ENCODE measurements around the gene PPT2.

Gene PPT2

GRCh38 chr6:32173051-32173727 lies 19.2 kb downstream of the PPT2 start:
- H3K4me1 Mint-ChIP-seq (ENCODE audit: low read depth): peaks cover 36% of the 10 kb centered on the region
- H3K4me3 Mint-ChIP-seq: no peak overlapping the region
- DNase-seq (ENCODE audit: low spot score): no peak
- H3K36me3 Mint-ChIP-seq (ENCODE audit: low read depth): peaks cover 19% of the 10 kb centered on the region
- H3K27ac Mint-ChIP-seq: peak overlapping the region; percentile 56
- no peaks in the 10 kb centered on the region for H3K27me3 Mint-ChIP-seq (ENCODE audit: low read depth)
- H3K9me3 Mint-ChIP-seq: no peaks in the 10 kb centered on the region

GRCh38 chr6:32174416-32174815 lies 20.5 kb downstream of the PPT2 start:
- no peak for DNase-seq (ENCODE audit: low spot score)
- Mint-ChIP-seq H3K9me3 (no peaks in the 10 kb centered on the region), H3K36me3 (ENCODE audit: low read depth) (peaks cover 21% of the 10 kb centered on the region), H3K27ac (no peak overlapping the region), H3K4me3 (peak overlapping the region; percentile 97), H3K4me1 (ENCODE audit: low read depth) (peaks cover 45% of the 10 kb centered on the region), H3K27me3 (ENCODE audit: low read depth) (no peaks in the 10 kb centered on the region)

- peaks cover 18% of the 10 kb centered on the region for H3K36me3 Mint-ChIP-seq (ENCODE audit: low read depth)
- no peaks in the 10 kb centered on the region for H3K9me3 Mint-ChIP-seq
- H3K27ac Mint-ChIP-seq: peak overlapping the region; percentile 70
- no peaks in the 10 kb centered on the region for H3K27me3 Mint-ChIP-seq (ENCODE audit: low read depth)
- H3K4me1 Mint-ChIP-seq (ENCODE audit: low read depth): peaks cover 47% of the 10 kb centered on the region
- no peak for DNase-seq (ENCODE audit: low spot score)
- peak overlapping the region; percentile 97 for H3K4me3 Mint-ChIP-seq
Measured at GRCh38 chr6:32175322-32175710, 21.4 kb downstream of the PPT2 start.

GRCh38 chr6:32175711-32176475 lies 22.0 kb downstream of the PPT2 start, which contains the start of gene AGPAT1:
Gene AGPAT1, minus strand, starts transcription at chr6:32176084. Its CDS starts 4,588 bp downstream, at chr6:32171496.
- Mint-ChIP-seq H3K27me3 (ENCODE audit: low read depth) (no peaks in the 10 kb centered on the region), H3K9me3 (no peaks in the 10 kb centered on the region), H3K4me1 (ENCODE audit: low read depth) (peaks cover 47% of the 10 kb centered on the region), H3K36me3 (ENCODE audit: low read depth) (peaks cover 21% of the 10 kb centered on the region), H3K4me3 (peak within 1 kb of the TSS; percentile 97), H3K27ac (peak within 1 kb of the TSS; percentile 98)
- DNase-seq (ENCODE audit: low spot score): peak; percentile 93

GRCh38 chr6:32176476-32177182 lies 22.7 kb downstream of the PPT2 start:
- Mint-ChIP-seq H3K4me3 (peak overlapping the region; percentile 97), H3K27me3 (ENCODE audit: low read depth) (no peaks in the 10 kb centered on the region), H3K27ac (peak overlapping the region; percentile 98), H3K9me3 (no peaks in the 10 kb centered on the region), H3K4me1 (ENCODE audit: low read depth) (peaks cover 45% of the 10 kb centered on the region), H3K36me3 (ENCODE audit: low read depth) (peaks cover 22% of the 10 kb centered on the region)
- no peak for DNase-seq (ENCODE audit: low spot score)

- peaks cover 25% of the 10 kb centered on the region for H3K36me3 Mint-ChIP-seq (ENCODE audit: low read depth)
- DNase-seq (ENCODE audit: low spot score): peak; percentile 49
- no peaks in the 10 kb centered on the region for H3K27me3 Mint-ChIP-seq (ENCODE audit: low read depth)
- H3K9me3 Mint-ChIP-seq: no peaks in the 10 kb centered on the region
- H3K4me1 Mint-ChIP-seq (ENCODE audit: low read depth): peaks cover 45% of the 10 kb centered on the region
- H3K4me3 Mint-ChIP-seq: peak overlapping the region; percentile 97
- H3K27ac Mint-ChIP-seq: peak overlapping the region; percentile 98
Measured at GRCh38 chr6:32177183-32177787, 23.3 kb downstream of the PPT2 start.

GRCh38 chr6:32177788-32178546 lies 24.0 kb downstream of the PPT2 start, which contains the start of gene RNF5:
Gene RNF5, plus strand, starts transcription at chr6:32178405. Its CDS starts 107 bp downstream, at chr6:32178512.
- Mint-ChIP-seq H3K4me3 (peak within 1 kb of the TSS; percentile 97), H3K9me3 (no peaks in the 10 kb centered on the region), H3K36me3 (ENCODE audit: low read depth) (peaks cover 29% of the 10 kb centered on the region), H3K27ac (peak within 1 kb of the TSS; percentile 98), H3K27me3 (ENCODE audit: low read depth) (no peaks in the 10 kb centered on the region), H3K4me1 (ENCODE audit: low read depth) (peaks cover 41% of the 10 kb centered on the region)
- DNase-seq (ENCODE audit: low spot score): peak; percentile 93

GRCh38 chr6:32178547-32179440 lies 24.9 kb downstream of the PPT2 start:
- Mint-ChIP-seq H3K4me3 (peak overlapping the region; percentile 97), H3K27ac (peak overlapping the region; percentile 98), H3K27me3 (ENCODE audit: low read depth) (no peaks in the 10 kb centered on the region), H3K9me3 (no peaks in the 10 kb centered on the region), H3K36me3 (ENCODE audit: low read depth) (peaks cover 34% of the 10 kb centered on the region), H3K4me1 (ENCODE audit: low read depth) (peaks cover 33% of the 10 kb centered on the region)
- no peak for DNase-seq (ENCODE audit: low spot score)

- H3K36me3 Mint-ChIP-seq (ENCODE audit: low read depth): peaks cover 39% of the 10 kb centered on the region
Measured at GRCh38 chr6:32179766-32180405, 25.9 kb downstream of the PPT2 start.

GRCh38 chr6:32181148-32181702 lies 27.3 kb downstream of the PPT2 start:
- DNase-seq (ENCODE audit: low spot score): no peak
- no peak overlapping the region for H3K4me3 Mint-ChIP-seq
- no peaks in the 10 kb centered on the region for H3K27me3 Mint-ChIP-seq (ENCODE audit: low read depth)
- no peak overlapping the region for H3K27ac Mint-ChIP-seq
- peaks cover 48% of the 10 kb centered on the region for H3K36me3 Mint-ChIP-seq (ENCODE audit: low read depth)
- H3K9me3 Mint-ChIP-seq: no peaks in the 10 kb centered on the region
- peaks cover 27% of the 10 kb centered on the region for H3K4me1 Mint-ChIP-seq (ENCODE audit: low read depth)

More at GRCh38 chr6:32179766-32180405, 25.9 kb downstream of the PPT2 start:
- Mint-ChIP-seq H3K4me3 (peak overlapping the region; percentile 53), H3K27ac (no peak overlapping the region), H3K9me3 (no peaks in the 10 kb centered on the region), H3K27me3 (ENCODE audit: low read depth) (no peaks in the 10 kb centered on the region), H3K4me1 (ENCODE audit: low read depth) (peaks cover 26% of the 10 kb centered on the region)
- no peak for DNase-seq (ENCODE audit: low spot score)

- Mint-ChIP-seq H3K27ac (peak overlapping the region; percentile 26), H3K4me1 (ENCODE audit: low read depth) (peaks cover 27% of the 10 kb centered on the region)
Measured at GRCh38 chr6:32181915-32182529, 28.1 kb downstream of the PPT2 start.

More at GRCh38 chr6:32181915-32182529, 28.1 kb downstream of the PPT2 start:
- H3K27me3 Mint-ChIP-seq (ENCODE audit: low read depth): no peaks in the 10 kb centered on the region
- H3K36me3 Mint-ChIP-seq (ENCODE audit: low read depth): peaks cover 56% of the 10 kb centered on the region
- H3K4me3 Mint-ChIP-seq: no peak overlapping the region
- no peaks in the 10 kb centered on the region for H3K9me3 Mint-ChIP-seq
- no peak for DNase-seq (ENCODE audit: low spot score)

Measured in T-helper 2 cell treated with Interferon-gamma antibody and Interleukin-4, amounts not matched to agents 5 μg/mL and 100 μg/mL, for 36 hours (primary cell).